ENCODE results near the gene LIMCH1. TPM values are rescaled to one million over a fixed set of nuclear protein-coding genes. Genes with fewer than 3 reads are reported as not detected.

LIMCH1 gene
- total RNA-seq, 1 experiment from 2014 or later: 3.3 TPM

DNA sequence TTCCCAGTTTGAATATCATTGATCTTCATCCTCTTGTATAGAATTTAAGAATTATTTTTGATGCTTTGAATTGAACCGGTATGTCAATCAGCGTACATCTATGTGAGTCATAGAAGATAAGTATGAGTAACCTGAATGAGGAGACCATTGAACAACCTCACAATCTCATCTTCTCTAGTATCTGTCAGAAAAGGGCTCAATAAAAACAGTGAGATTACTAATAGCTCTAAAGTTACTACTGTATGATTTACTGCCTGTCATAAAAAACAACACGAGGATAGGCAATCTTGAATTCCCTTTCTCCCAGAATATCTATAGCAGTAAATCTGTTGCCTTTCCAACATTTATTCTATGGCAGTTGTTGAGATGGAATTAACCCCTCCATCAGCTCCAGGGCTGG lies 174.5 kb downstream of the LIMCH1 start:
- no peak overlapping the region for H3K4ac ChIP-seq (ENCODE audit: low read depth, low read length)
- Mint-ChIP-seq H3K4me3 (no peak overlapping the region), H3K36me3 (ENCODE audit: insufficient read depth in 1 of 3, low read depth in 3 of 3) (no peaks in the 10 kb centered on the region), H3K27ac (no peak overlapping the region), H3K4me1 (no peaks in the 10 kb centered on the region), H3K27me3 (ENCODE audit: low read depth) (peaks cover 26% of the 10 kb centered on the region), H3K9me3 (no peaks in the 10 kb centered on the region)
- no peak overlapping the region for H4K5ac ChIP-seq (ENCODE audit: insufficient read length, low read depth, low read length)
- no peaks in the 10 kb centered on the region for H3K79me1 ChIP-seq (ENCODE audit: insufficient read depth, low read depth, low read length, poor library complexity, severe bottlenecking)
- no peak for DNase-seq
- H3K79me2 ChIP-seq (ENCODE audit: insufficient read depth, low read length): no peaks in the 10 kb centered on the region
- H2AK5ac ChIP-seq (ENCODE audit: insufficient read length, low read length): no peak overlapping the region
- no peak overlapping the region for H3T11ph ChIP-seq (ENCODE audit: low read length)
- H2BK120ac ChIP-seq (ENCODE audit: low read depth, low read length, poor library complexity, severe bottlenecking): no peak overlapping the region
- H2BK20ac ChIP-seq (ENCODE audit: low read depth, low read length, poor library complexity, severe bottlenecking): no peak overlapping the region
- H3K9ac ChIP-seq (ENCODE audit: extremely low read depth, insufficient read length, low read length): no peak overlapping the region
- TF ChIP-seq, protein P1, sequence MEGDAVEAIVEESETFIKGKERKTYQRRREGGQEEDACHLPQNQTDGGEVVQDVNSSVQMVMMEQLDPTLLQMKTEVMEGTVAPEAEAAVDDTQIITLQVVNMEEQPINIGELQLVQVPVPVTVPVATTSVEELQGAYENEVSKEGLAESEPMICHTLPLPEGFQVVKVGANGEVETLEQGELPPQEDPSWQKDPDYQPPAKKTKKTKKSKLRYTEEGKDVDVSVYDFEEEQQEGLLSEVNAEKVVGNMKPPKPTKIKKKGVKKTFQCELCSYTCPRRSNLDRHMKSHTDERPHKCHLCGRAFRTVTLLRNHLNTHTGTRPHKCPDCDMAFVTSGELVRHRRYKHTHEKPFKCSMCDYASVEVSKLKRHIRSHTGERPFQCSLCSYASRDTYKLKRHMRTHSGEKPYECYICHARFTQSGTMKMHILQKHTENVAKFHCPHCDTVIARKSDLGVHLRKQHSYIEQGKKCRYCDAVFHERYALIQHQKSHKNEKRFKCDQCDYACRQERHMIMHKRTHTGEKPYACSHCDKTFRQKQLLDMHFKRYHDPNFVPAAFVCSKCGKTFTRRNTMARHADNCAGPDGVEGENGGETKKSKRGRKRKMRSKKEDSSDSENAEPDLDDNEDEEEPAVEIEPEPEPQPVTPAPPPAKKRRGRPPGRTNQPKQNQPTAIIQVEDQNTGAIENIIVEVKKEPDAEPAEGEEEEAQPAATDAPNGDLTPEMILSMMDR (conservative IDR thresholded peaks at IDR 0.05): no peak
- no peaks in the 10 kb centered on the region for H3K9me3 ChIP-seq (ENCODE audit: control insufficient read depth, low read depth, low read length)
- no peak overlapping the region for H3K56ac ChIP-seq (ENCODE audit: insufficient read length, low read depth, low read length)
- H4K20me1 ChIP-seq (ENCODE audit: control insufficient read depth, insufficient read depth, insufficient read length): no peaks in the 10 kb centered on the region
- no peak overlapping the region for H3K23ac ChIP-seq (ENCODE audit: insufficient read length, low read depth, low read length)
- no peaks in the 10 kb centered on the region for H3K23me2 ChIP-seq (ENCODE audit: insufficient read length, low read depth, low read length, poor library complexity, severe bottlenecking)
- H2BK12ac ChIP-seq (ENCODE audit: insufficient read length, low read depth, low read length): no peak overlapping the region
- no peak overlapping the region for H4K8ac ChIP-seq (replicated peaks; ENCODE audit: insufficient read length, low read depth, low read length)
- no peaks in the 10 kb centered on the region for H3K4me1 ChIP-seq (ENCODE audit: insufficient read depth, low read length)
- no peak overlapping the region for H3K4me2 ChIP-seq (ENCODE audit: insufficient read depth, insufficient read length, low read length)
- H2BK5ac ChIP-seq (ENCODE audit: insufficient read length, low read length): no peak overlapping the region
- H3K18ac ChIP-seq (ENCODE audit: insufficient read length, low read depth, low read length): no peak overlapping the region
- no peak overlapping the region for H2AFZ ChIP-seq (ENCODE audit: low read length)
- H3K27ac ChIP-seq (ENCODE audit: insufficient read length, low read depth, low read length): no peak overlapping the region
- H3K14ac ChIP-seq (ENCODE audit: insufficient read depth, low read length): no peak overlapping the region
- H4K91ac ChIP-seq (ENCODE audit: insufficient read length, low read depth, low read length): no peak overlapping the region
- WGBS (ENCODE audit: extremely low coverage, insufficient read length, low lambda C conversion rate): no CpG with 5 or more reads among the region's 3 CpGs
- no peak overlapping the region for H2BK15ac ChIP-seq (ENCODE audit: low read depth, low read length)
- H3K27me3 ChIP-seq (ENCODE audit: insufficient read depth, low read length): no peaks in the 10 kb centered on the region; the same call in 1 of the 2 replicates
